SK-N-DZ (cell line): ENCODE data around the gene SYP.
A peak's percentile ranks its signal among the peaks of the same experiment; 100 is the strongest.
"Not testable (repeated sequence)": the region's sequence is repeated elsewhere in the genome, so short reads cannot be mapped to it uniquely, and the experiment has no call there.

Experiments
- DNase-seq: peaks from one replicate; pipeline ENCODE4 v3.0.0-alpha.2; 2015; ENCODE audit warnings: low spot score

Gene SYP

DNA sequence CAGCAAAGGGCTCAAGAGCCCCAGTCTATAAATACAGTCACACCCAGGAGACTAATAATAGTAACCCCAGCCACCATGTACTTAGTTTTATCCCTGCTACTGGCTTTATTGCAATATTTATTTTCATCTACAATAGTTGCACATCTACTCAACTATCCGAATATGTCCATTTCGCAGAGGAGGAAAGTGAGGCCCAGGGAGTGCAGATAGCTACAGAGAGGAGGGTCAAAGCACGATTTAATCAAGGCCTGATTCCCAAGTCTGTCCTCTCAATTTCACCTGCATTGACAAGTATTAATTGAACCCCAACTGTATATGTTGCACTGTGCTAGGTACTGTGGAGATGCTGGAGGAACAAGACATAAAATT is 32.3 kb downstream of the SYP start:
- no peak for DNase-seq

DNA sequence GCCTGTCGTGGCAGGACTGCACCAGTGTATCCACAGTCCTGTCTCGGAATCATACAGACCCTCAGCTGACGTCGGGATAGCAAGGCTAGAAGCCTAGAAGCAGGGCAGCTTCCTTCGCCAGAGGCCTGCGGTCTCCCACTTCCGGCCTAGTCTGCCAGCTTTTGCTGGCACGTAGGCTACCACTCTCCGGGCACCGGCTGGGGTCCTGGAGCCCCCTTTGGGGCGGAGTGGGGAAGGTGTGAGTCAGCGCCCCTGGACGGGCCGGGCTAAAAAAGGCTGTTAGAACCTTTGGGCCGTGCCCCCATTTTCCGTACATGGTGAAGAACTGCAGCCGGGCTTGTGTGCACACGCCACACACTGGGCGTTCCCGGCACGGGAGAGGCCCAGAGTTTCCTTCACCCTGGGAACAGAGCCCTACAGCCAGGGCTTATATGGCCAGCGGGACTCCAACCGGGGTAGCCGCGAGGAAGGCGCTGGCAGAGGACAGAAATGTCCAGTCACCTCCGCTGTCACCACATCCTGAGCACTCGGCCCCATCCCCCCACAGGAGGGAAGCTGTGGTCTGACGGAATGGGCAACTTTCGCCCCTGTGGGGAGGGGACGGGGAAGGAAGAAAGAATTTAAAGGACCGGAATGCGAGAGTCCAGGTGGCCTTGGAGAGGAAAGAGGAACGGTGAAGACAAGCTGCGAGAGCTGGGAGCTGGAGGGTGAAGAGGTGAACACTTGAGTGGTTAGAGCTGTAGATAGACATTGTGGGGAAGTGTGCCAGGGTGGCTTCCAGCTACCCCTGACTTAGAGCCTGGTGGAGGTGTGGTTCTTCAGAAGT is 32.9 kb downstream of the SYP start:
- no peak for DNase-seq

DNA sequence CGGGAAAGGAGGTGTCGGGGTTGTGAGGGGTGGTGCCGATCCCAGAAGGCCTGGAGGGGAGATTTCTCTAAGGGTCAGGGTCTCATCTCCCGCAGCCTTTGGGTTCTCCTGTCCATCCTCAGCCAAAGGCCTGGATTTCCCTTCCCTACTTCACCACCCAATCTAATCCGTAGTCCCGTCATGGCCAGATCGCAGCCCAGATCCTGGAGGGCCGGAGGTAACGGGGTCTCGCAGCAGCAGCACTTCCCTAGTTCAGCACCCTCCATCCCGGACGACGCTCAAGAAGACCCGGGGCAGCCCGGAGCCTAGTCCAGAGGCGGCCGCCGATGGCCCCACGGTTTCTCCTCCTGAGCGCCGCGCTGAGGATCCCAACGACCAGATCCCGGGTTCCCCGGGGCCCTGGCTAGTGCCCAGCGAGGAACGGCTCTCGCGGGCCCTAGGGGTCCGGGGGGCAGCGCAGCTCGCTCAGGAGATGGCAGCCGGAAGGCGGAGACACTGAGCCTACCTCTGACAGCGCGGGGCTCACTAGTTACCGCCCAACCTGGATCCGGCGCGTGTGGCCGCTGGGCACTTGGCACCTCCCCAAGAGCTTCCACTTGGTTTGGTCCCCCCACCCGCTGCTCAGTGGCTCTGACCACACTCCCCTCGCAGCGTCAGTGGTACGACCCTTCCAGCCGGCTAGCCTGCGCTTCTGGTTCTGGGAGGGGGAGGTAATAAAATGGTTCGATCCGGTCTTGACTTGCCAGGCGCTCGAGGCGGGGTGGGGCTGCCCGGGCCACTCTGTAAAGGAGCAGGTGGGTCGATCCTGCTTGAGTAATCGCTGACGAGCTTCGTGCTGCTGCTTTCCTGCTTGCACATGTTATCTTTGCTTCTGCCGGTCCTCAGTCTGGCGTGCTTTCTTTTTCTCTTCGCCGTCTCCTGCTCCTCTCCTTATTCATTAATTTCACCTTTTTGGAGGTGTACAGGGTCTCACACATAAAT is 33.8 kb downstream of the SYP start:
- no peak for DNase-seq

- DNase-seq, result no peak
These were observed 35.2 kb downstream of the SYP start for GRCh38 chrX:49164589-49165360.

DNA sequence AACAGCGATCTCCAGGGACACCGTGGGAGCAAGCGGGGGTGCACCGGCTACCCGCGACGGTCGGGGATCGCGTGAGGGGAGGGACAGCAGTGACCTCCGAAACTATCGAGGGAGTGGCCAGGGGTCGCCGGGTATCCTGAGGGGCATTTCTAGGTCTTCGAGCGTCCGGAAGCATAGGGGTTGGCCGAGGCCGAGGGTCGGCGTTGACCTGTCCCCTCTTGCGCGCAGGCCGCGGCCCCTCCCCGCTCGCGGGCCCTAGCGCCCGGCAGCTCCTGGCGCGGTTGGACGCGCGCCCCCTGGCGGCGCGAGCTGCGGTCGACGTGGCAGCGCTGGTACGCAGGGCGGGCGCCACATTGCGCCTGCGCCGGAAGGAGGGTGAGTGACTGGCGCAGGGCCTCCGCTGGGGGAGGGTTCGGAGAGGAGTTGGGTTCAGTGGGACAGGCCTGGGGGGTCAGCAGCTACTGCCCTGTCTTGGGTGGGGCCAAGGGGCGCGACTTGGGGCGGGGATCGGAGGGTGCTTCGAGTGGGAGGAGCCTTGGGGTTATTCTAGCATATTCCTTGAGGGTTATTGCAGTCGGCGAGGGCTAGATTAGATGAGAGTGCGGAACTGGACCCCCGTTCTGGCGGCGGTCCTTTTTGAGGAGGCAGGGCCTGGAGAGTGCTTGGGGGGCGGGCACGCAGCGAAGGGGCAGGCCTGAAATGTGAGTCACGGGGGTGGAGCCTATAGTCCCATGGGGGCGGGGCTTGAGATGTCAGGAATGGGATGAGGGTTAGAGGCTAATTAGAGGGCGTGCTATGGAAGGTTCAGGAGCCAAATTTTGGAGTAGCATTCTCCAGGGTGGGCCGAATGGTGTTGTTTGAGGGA is 36.2 kb downstream of the SYP start:
- peak; percentile 78 for DNase-seq

GRCh38 chrX:49162620-49163019 is 37.4 kb downstream of the SYP start, which contains the start of gene MAGIX:
TSS of gene MAGIX (plus strand) at chrX:49162758. CDS start at chrX:49162890, 132 bp downstream.
- no peak for DNase-seq

- no peak for DNase-seq
These were observed 38.4 kb downstream of the SYP start for GRCh38 chrX:49161632-49162031.

DNA sequence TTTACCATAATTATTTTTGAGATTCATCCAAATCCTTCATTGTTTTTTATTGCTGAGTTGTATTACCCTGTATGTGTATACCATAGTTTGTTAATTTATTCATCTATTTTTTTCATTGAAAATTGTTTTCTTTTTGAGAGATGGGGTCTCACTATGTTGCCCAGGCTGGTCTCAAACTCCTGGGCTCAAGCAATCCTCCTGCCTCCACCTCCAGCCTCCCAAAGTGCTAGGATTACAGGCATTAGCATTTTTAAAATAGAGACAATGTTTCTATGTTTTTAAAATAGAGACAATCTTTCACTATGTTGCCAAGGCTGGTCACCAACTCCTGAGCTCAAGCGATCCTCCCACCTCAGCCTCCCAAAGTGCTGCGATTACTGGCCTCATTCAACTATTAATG is 39.1 kb downstream of the SYP start:
- DNase-seq, result no peak

GRCh38 chrX:49157194-49157593 is 42.8 kb downstream of the SYP start:
- DNase-seq, result no peak

DNA sequence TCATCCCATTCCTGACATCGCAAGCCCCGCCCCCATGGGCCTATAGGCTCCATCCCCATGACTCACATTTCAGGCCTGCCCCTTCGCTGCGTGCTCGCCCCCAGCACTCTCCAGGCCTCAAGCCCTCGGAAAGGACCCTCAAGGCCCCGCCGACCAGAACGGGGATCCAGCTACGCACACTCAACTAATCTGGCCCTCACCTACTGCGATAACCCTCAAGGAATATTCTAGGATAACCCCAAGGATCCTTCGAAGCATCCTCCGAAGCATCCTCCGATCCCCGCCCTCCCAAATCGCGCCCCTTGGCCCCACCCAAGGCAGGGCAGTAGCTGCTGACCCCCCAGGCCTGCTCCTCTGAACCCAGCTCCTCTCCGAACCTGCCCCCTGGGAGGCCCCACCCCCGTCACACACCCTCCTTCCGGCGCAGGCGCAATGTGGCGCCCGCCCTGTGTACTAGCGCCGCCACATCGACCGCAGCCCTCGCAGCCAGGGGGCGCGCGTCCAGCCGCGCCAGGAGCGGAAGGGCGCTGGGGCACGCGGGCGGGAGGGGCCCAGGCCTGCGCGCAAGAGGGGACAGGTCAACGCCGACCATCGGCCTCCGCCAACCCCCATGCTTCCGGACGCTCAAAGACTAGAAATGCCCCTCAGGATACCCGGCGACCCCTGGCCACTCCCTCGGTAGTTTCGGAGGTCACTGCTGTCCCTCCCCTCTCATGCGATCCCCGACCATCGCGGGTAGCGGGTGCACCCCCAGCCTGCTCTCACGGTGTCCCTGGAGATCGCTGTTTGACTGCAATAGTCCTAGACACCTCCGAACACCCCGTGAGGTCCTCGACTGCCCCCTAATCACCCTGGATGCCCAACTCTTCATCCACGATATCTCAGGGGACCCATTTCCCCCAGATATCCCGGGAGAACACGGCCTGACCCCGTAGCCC is 43.8 kb downstream of the SYP start:
- DNase-seq, result peak; percentile 88

GRCh38 chrX:49155243-49155899 is 44.6 kb downstream of the SYP start:
- DNase-seq, result peak; percentile 70

- no peak for DNase-seq
These were observed 46.5 kb downstream of the SYP start for GRCh38 chrX:49153467-49153866.

DNA sequence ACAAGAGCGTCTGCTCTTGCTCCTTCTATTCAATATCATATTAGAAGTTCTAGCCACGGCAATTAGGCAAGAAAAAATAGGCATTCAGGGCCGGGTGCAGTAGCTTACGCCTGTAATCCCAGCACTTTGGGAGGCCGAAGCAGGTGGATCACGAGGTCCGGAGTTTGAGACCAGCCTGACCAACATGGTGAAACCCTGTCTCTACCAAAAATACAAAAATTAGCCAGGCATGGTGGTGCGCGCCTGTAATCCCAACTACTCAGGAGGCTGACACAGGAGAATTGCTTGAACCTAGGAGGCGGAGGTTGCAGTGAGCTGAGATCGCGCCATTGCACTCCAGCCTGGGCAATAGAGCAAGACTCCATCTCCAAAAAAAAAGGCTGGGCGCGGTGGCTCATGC is 50.7 kb downstream of the SYP start:
- DNase-seq, result not testable (repeated sequence)

- DNase-seq, result not testable (repeated sequence)
These were observed 51.4 kb downstream of the SYP start for GRCh38 chrX:49148390-49149100.

DNA sequence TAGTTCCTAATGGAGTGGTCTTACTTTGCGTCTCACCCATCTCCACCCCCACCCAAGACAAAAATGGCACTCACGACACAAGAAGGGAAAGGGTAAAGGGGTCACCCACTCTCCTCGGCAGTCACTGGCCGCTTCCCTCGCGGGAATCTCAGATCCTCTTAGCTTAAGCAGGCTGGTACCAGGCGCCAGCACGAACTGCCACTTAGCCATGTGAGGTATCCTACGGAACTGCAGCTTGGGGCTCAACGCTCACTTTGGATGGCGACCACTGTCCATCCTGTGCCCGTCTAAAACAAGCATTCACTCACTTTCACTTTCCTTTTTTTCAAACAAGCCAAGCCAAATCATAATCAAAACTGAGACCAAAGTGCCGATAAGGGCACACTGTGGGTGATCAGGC is 52.1 kb downstream of the SYP start:
- no peak for DNase-seq

GRCh38 chrX:49147282-49147681 is 52.7 kb downstream of the SYP start:
- DNase-seq, result no peak

- not testable (repeated sequence) for DNase-seq
These were observed 56.8 kb downstream of the SYP start for GRCh38 chrX:49143154-49143553.

DNA sequence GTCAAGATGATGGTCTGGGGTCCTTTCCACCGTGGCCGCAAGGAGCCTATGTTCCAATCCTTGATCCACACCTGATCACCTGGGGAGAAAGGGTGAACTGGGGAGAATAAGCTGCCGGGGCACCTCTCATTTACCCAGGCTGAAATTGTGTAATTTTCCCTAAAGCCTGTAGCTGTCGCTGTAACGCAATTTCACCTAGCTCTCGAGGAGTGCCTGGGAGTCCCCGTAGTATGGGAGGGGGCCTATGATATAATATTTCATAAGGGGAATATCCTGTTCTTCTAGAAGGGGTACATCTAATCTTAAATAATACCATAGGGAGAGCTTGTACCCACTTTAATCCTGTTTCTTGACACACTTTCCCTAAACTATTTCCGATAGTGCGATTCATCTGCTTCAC is 57.7 kb downstream of the SYP start:
- not testable (repeated sequence) for DNase-seq
